COLO829 (cell line): Measurements from ENCODE around the gene CAPN13.
"Not testable (repeated sequence)": the region's sequence is repeated elsewhere in the genome, so short reads cannot be mapped to it uniquely, and the experiment has no call there.

Experiments used
- DNase-seq: peaks from one replicate; pipeline ENCODE4 v3.0.0; 2012; ENCODE audit warnings: low spot score

CAPN13 gene

GRCh38 chr2:30705056-30705455 lies 102.2 kb downstream of the CAPN13 start:
- DNase-seq = no peak

- DNase-seq = no peak
Observed at GRCh38 chr2:30704309-30705020, 102.8 kb downstream of the CAPN13 start.

- no peak for DNase-seq
Observed at GRCh38 chr2:30702694-30703093, 104.6 kb downstream of the CAPN13 start.

- DNase-seq = no peak
Observed at GRCh38 chr2:30701782-30702181, 105.5 kb downstream of the CAPN13 start.

GRCh38 chr2:30697242-30698103 lies 109.8 kb downstream of the CAPN13 start:
- not testable (repeated sequence) for DNase-seq

- DNase-seq = no peak
Observed at GRCh38 chr2:30695749-30696148, 111.5 kb downstream of the CAPN13 start.

- no peak for DNase-seq
Observed at GRCh38 chr2:30694286-30695055, 112.8 kb downstream of the CAPN13 start.

- DNase-seq = no peak
Observed at GRCh38 chr2:30693821-30694281, 113.4 kb downstream of the CAPN13 start.

- DNase-seq = no peak
Observed at GRCh38 chr2:30692829-30693275, 114.4 kb downstream of the CAPN13 start.

- no peak for DNase-seq
Observed at GRCh38 chr2:30691948-30692828, 115.1 kb downstream of the CAPN13 start.

- DNase-seq = no peak
Observed at GRCh38 chr2:30691091-30691947, 115.9 kb downstream of the CAPN13 start.

GRCh38 chr2:30690126-30690561 lies 117.1 kb downstream of the CAPN13 start:
- DNase-seq = no peak

- DNase-seq = no peak
Observed at GRCh38 chr2:30689496-30690125, 117.6 kb downstream of the CAPN13 start.

GRCh38 chr2:30688956-30689401 lies 118.3 kb downstream of the CAPN13 start:
- no peak for DNase-seq

- DNase-seq = no peak
Observed at GRCh38 chr2:30686669-30687068, 120.6 kb downstream of the CAPN13 start.

GRCh38 chr2:30686000-30686399 lies 121.2 kb downstream of the CAPN13 start:
- no peak for DNase-seq

GRCh38 chr2:30684996-30685395 lies 122.2 kb downstream of the CAPN13 start:
- no peak for DNase-seq

GRCh38 chr2:30684516-30684915 lies 122.7 kb downstream of the CAPN13 start:
- DNase-seq = no peak

- DNase-seq = no peak
Observed at GRCh38 chr2:30684026-30684425, 123.2 kb downstream of the CAPN13 start.
